Fibroblast of lung (primary cell): ENCODE measurements around the gene HAAO.

Source experiments
- CTCF ChIP-seq, 2 donors: IDR thresholded peaks in 1 of 2; conservative IDR thresholded peaks in 1 of 2; 1 replicate in 1 of 2; 2 replicates in 1 of 2; pipeline ENCODE4 v1.5.1; 2011 to 2012; ENCODE audit warnings: low read length in 2 of 2, control low read depth in 1 of 2, inconsistent platforms in 1 of 2, low read depth in 1 of 2, mild to moderate bottlenecking in 1 of 2
- EZH2 ChIP-seq: IDR thresholded peaks from 2 replicates; pipeline ENCODE4 v1.5.1; 2012; ENCODE audit warnings: low read length, control low read depth, mild to moderate bottlenecking; ENCODE audit errors: missing control alignments

- TF ChIP-seq EZH2 = no peak
- no peak for TF ChIP-seq CTCF (conservative IDR thresholded peaks at IDR 0.05 in 1 of 2, IDR thresholded peaks at IDR 0.05 in 1 of 2; ENCODE audit: low read depth in 1 of 2, low read length in 2 of 2)
These were observed 2.9 kb upstream of the HAAO start for GRCh38 chr2:42795275-42795674.
